ENCODE measurements around the gene ZSCAN32.
A peak's percentile ranks its signal among the peaks of the same experiment; 100 is the strongest.

Gene ZSCAN32

DNA sequence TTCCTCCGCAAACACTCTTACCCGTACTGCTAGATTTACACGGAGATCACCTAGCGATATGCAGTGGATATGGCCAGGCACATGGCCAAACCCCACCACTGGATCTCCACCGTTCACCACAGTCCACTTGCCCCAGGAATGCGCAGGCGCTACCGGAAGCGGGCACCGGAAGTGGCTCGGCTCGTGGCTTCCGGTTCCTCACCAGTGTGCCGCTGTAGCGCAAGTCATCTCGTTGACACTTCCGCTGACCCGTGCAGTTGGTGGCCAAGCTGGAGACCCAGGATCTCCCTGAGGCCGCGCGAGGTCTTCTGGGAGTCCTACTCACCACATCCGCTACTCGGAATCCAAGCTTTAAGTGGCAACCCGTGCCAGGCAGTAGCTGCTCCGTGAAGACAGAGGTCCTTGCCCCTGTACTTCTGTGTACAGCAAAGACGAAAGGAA is 31.0 kb upstream of the ZSCAN32 start:
- DNase-seq (ENCODE audit: low read depth), result peak; percentile 90
- TF ChIP-seq, protein P1, sequence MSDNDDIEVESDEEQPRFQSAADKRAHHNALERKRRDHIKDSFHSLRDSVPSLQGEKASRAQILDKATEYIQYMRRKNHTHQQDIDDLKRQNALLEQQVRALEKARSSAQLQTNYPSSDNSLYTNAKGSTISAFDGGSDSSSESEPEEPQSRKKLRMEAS (IDR thresholded peaks at IDR 0.05; ENCODE audit: low read depth, low read length), result peak; percentile 58
- peak; percentile 36 for TF ChIP-seq POLR2A (IDR thresholded peaks at IDR 0.05; ENCODE audit: extremely low read depth, insufficient read length)
- TF ChIP-seq, protein P2, sequence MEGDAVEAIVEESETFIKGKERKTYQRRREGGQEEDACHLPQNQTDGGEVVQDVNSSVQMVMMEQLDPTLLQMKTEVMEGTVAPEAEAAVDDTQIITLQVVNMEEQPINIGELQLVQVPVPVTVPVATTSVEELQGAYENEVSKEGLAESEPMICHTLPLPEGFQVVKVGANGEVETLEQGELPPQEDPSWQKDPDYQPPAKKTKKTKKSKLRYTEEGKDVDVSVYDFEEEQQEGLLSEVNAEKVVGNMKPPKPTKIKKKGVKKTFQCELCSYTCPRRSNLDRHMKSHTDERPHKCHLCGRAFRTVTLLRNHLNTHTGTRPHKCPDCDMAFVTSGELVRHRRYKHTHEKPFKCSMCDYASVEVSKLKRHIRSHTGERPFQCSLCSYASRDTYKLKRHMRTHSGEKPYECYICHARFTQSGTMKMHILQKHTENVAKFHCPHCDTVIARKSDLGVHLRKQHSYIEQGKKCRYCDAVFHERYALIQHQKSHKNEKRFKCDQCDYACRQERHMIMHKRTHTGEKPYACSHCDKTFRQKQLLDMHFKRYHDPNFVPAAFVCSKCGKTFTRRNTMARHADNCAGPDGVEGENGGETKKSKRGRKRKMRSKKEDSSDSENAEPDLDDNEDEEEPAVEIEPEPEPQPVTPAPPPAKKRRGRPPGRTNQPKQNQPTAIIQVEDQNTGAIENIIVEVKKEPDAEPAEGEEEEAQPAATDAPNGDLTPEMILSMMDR (IDR thresholded peaks at IDR 0.05; ENCODE audit: low read depth, low read length), result no peak
- TF ChIP-seq MYC (IDR thresholded peaks at IDR 0.05; ENCODE audit: low read depth, low read length), result peak; percentile 51; the same call in 1 of the 2 replicates
- peak overlapping the region; percentile 50 for H3K4me3 ChIP-seq (ENCODE audit: low read depth, low read length)

DNA sequence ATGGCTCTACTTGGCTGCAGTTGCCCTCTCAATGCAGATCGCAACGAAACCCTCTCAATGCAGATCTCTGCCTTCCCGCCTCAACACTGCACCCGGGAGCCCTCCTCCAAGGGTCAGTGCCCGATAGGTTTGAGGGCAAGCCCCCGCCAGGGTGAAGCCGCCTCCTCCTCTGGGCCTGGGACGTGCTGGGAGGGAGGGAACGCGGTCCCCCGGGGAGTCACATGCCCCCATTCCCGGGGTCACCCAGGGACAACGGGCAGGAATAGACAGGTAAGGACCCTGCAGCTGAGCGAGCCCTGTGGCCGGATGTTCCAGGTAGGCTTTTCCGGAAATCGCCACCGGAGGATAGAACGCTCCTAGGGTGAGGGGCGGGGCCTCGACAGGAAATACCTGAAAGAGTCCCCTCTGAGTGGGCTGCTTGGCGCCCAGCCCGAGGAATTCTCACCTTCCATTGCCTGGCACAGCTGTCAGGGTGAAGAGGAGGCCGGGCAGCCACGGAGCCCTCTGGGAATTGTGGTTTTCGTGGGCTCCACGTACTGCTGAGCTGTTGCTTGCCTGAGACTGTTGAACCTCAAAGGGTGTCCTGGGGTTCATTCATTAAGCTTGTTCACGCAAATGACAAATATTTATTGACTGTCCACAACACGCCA is 13.1 kb upstream of the ZSCAN32 start:
- H3K4me3 ChIP-seq (ENCODE audit: low read depth, low read length), result no peak overlapping the region
- DNase-seq (ENCODE audit: low read depth), result peak; percentile 49
- TF ChIP-seq POLR2A (IDR thresholded peaks at IDR 0.05; ENCODE audit: extremely low read depth, insufficient read length), result no peak
- TF ChIP-seq, protein P1 (IDR thresholded peaks at IDR 0.05; ENCODE audit: low read depth, low read length), result no peak
- TF ChIP-seq, protein P2 (IDR thresholded peaks at IDR 0.05; ENCODE audit: low read depth, low read length), result no peak

DNA sequence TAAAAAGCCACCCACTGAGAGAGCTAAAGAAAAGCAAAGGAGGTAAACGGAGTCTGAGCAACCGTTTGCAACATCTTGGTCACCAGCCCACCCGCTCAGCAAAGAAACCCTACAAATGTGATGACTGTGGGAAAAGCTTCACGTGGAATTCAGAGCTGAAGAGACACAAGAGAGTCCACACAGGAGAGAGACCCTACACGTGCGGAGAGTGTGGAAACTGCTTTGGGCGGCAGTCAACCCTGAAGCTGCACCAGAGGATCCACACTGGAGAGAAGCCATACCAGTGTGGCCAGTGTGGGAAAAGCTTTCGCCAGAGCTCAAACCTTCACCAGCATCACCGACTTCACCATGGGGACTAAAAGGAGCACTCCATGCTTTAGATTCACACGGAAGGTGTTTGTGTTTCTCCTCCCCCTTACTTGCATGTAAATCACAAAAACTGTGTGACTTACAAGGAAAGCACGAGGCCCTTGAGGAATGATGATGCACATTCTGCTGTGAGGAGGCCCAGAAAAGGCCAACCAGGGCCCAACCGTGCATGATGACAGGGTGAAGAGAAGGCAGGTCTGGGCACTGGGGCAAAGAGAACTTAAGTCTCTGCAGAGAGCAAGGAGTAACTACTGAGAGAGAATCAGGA is 7.9 kb upstream of the ZSCAN32 start:
- no peak overlapping the region for H3K4me3 ChIP-seq (ENCODE audit: low read depth, low read length)
- DNase-seq (ENCODE audit: low read depth), result no peak
- no peak for TF ChIP-seq MYC (IDR thresholded peaks at IDR 0.05; ENCODE audit: low read depth, low read length)
- TF ChIP-seq, protein P2 (IDR thresholded peaks at IDR 0.05; ENCODE audit: low read depth, low read length), result no peak
- no peak for TF ChIP-seq POLR2A (IDR thresholded peaks at IDR 0.05; ENCODE audit: extremely low read depth, insufficient read length)
- TF ChIP-seq, protein P1 (IDR thresholded peaks at IDR 0.05; ENCODE audit: low read depth, low read length), result no peak

DNA sequence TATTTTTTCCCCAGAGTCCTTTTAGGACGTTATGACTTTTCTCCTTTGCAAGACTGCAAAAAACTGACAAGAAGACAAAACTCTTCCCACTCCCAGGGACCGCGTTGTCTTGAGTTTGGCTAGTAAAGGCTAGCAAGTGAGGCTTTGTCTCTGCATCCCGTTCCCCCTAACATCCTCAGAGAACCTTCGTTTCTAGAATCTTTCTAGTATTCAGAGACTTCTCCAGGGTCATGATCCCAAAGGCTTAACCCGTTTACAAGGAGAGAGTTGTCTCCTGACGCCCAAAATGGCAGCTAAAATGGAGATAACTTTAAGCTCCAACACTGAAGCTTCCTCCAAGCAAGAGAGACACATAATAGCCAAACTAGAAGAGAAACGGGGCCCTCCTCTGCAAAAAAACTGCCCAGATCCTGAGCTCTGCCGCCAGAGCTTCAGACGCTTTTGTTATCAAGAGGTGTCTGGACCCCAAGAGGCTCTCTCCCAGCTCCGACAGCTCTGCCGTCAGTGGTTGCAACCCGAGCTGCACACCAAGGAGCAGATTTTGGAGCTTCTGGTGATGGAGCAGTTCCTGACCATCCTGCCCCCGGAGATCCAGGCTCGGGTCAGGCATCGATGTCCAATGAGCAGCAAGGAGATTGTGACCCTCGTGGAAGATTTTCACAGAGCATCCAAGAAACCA is 1.1 kb upstream of the ZSCAN32 start:
- no peak for TF ChIP-seq MYC (IDR thresholded peaks at IDR 0.05; ENCODE audit: low read depth, low read length)
- TF ChIP-seq, protein P2 (IDR thresholded peaks at IDR 0.05; ENCODE audit: low read depth, low read length), result no peak
- TF ChIP-seq POLR2A (IDR thresholded peaks at IDR 0.05; ENCODE audit: extremely low read depth, insufficient read length), result no peak
- TF ChIP-seq, protein P1 (IDR thresholded peaks at IDR 0.05; ENCODE audit: low read depth, low read length), result no peak
- H3K4me3 ChIP-seq (ENCODE audit: low read depth, low read length), result peak overlapping the region; percentile 97
- peak; percentile 27 for DNase-seq (ENCODE audit: low read depth)

DNA sequence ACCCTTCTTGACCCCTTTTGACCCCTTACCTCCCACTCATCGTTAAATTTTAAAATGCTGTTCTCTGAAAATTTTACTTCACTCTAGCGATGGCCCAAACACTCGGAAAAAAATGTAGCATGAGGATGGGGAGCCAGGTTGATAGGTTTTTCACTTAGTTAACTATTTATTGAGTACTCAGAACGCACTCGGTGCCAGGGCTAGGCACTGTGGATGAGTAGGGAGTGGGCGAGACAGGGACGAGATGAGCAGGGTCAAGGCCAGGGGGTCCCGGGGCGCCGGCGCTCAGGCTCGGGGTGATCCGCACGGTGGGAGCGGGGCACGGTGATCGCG is 392 bp downstream of the ZSCAN32 start:
- peak overlapping the region; percentile 97 for H3K4me3 ChIP-seq (ENCODE audit: low read depth, low read length)
- TF ChIP-seq MYC (IDR thresholded peaks at IDR 0.05; ENCODE audit: low read depth, low read length) (no peak), POLR2A (IDR thresholded peaks at IDR 0.05; ENCODE audit: extremely low read depth, insufficient read length) (no peak)
- TF ChIP-seq, protein P2 (IDR thresholded peaks at IDR 0.05; ENCODE audit: low read depth, low read length), result no peak
- TF ChIP-seq, protein P1 (IDR thresholded peaks at IDR 0.05; ENCODE audit: low read depth, low read length), result no peak
- DNase-seq (ENCODE audit: low read depth), result no peak
